Right atrium auricular region (tissue), 2 donors: ENCODE measurements around the gene POU6F1. TPM values are rescaled to one million over a fixed set of nuclear protein-coding genes. Genes with fewer than 3 reads are reported as not detected.
"Not testable (repeated sequence)": the region's sequence is repeated elsewhere in the genome, so short reads cannot be mapped to it uniquely, and the experiment has no call there.

Experiments used
- DNase-seq: peaks from one replicate; pipeline ENCODE4 v3.0.0-alpha.2; 2019; ENCODE audit warnings: low spot score
- H3K27ac ChIP-seq, 2 donors: fragments of 200-600 bp; sonication (generic); 1 replicate in 1 of 2; 2 replicates in 1 of 2; pipeline ENCODE4 v1.5.1; 2016 to 2019
- H3K27me3 ChIP-seq, 2 donors: fragments of 200-600 bp; sonication (generic); one replicate each; pipeline versions ENCODE4 v1.5.1 to v1.6.0; 2017 to 2019
- H3K36me3 ChIP-seq: fragments of 200-600 bp; sonication (generic); one replicate; pipeline ENCODE4 v1.5.1; 2016
- H3K4me1 ChIP-seq, 2 donors: fragments of 200-600 bp; sonication (generic); one replicate each; pipeline versions ENCODE4 v1.5.1 to v1.6.0; 2017 to 2019
- H3K4me3 ChIP-seq, 2 donors: fragments of 200-600 bp; sonication (generic); 1 replicate in 1 of 2; 2 replicates in 1 of 2; pipeline ENCODE4 v1.5.1; 2017 to 2019; ENCODE audit warnings: mild to moderate bottlenecking in 1 of 2, moderate library complexity in 1 of 2
- H3K9me3 ChIP-seq, 2 donors: fragments of 200-600 bp; sonication (generic); one replicate each; pipeline ENCODE4 v1.5.1; 2019
- total RNA-seq, 2 donors: library from RNA; depleted of rRNA; stranded (reverse); fragments of >200 nt; gene quantifications; one replicate each; pipeline ENCODE4 v1.1.0, GENCODE V29; 2016
- TF ChIP-seq, protein P1 (sequence below), 2 donors: fragments of 200-600 bp; sonication (generic); IDR thresholded peaks; one replicate each; pipeline ENCODE4 v1.5.1; 2019; ENCODE audit warnings: antibody characterized with exemption in 2 of 2

Gene POU6F1, protein sequence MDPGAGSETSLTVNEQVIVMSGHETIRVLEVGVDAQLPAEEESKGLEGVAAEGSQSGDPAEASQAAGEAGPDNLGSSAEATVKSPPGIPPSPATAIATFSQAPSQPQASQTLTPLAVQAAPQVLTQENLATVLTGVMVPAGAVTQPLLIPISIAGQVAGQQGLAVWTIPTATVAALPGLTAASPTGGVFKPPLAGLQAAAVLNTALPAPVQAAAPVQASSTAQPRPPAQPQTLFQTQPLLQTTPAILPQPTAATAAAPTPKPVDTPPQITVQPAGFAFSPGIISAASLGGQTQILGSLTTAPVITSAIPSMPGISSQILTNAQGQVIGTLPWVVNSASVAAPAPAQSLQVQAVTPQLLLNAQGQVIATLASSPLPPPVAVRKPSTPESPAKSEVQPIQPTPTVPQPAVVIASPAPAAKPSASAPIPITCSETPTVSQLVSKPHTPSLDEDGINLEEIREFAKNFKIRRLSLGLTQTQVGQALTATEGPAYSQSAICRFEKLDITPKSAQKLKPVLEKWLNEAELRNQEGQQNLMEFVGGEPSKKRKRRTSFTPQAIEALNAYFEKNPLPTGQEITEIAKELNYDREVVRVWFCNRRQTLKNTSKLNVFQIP
- total RNA-seq = 1 to 10 TPM; 3.0 to 6.0 TPM

DNA sequence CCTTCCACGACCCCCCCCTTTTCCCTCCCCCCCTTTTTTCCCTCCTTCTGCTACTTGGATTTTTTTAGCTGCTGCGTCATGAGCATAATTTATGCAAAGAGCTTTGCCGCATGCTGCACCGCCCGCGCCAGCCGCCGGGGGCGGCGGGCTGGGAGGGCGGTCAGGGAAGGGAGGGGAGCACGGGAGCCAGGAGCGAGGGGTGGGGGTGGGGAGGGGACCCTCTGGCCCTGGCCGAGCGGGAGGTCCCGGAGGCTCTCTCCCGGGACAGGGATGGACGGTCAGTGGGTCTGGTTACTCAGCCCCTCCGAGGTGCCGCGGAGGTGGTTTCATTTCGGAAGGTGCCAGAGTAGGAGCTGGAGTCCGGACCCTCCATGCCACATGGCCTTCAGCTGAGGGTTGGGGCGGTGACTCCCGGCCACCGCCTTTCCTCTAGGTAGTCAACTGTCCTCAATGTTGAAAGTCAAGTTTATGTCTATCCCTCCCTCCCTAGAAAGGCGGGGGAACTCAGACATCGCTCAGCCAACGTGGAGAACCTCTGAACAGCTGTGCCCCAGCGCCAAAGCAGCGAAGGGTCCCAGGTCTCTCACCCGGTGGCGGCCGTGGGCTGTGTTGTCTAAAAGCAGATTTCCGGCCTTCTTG is at the start of gene POU6F1:
Gene POU6F1 (minus strand): TSS at position 95 of the 639 bp plus-strand sequence. CDS start 11,226 bp downstream, outside the sequence.
- Histone ChIP-seq H3K4me3 (peak within 1 kb of the TSS; percentile 91 to 96), H3K9me3 (no peaks in the 10 kb centered on the region), H3K4me1 (peaks cover 0 to 25% of the 10 kb centered on the region in 2 donors), H3K27ac (peak within 1 kb of the TSS; percentile 98 to 99), H3K27me3 (no peaks in the 10 kb centered on the region), H3K36me3 (no peaks in the 10 kb centered on the region)
- DNase-seq = peak; percentile 78
- TF ChIP-seq, protein P1, sequence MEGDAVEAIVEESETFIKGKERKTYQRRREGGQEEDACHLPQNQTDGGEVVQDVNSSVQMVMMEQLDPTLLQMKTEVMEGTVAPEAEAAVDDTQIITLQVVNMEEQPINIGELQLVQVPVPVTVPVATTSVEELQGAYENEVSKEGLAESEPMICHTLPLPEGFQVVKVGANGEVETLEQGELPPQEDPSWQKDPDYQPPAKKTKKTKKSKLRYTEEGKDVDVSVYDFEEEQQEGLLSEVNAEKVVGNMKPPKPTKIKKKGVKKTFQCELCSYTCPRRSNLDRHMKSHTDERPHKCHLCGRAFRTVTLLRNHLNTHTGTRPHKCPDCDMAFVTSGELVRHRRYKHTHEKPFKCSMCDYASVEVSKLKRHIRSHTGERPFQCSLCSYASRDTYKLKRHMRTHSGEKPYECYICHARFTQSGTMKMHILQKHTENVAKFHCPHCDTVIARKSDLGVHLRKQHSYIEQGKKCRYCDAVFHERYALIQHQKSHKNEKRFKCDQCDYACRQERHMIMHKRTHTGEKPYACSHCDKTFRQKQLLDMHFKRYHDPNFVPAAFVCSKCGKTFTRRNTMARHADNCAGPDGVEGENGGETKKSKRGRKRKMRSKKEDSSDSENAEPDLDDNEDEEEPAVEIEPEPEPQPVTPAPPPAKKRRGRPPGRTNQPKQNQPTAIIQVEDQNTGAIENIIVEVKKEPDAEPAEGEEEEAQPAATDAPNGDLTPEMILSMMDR (IDR thresholded peaks at IDR 0.05) = peak; percentile 57 to 67

DNA sequence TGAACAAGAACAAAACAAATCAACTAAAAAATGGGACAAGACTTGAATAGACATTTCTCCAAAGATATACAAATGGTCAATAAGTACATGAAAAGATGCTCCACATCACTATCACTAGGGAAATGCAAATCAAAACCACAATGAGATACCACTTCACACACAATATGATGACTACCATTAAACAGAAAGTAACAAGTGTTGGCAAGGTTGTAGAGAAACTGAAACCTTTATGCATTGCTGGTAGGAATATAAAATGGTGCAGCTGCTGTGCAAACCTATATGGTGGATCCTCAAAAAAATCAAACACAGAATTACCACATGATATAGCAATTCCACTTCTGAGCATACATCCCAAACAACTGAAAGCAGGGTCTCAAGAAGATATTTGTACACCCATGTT is 47.2 kb upstream of the POU6F1 start:
- H3K4me1 ChIP-seq = no peaks in the 10 kb centered on the region
- no peaks in the 10 kb centered on the region for H3K9me3 ChIP-seq
- TF ChIP-seq, protein P1 (IDR thresholded peaks at IDR 0.05) = no peak
- no peaks in the 10 kb centered on the region for H3K36me3 ChIP-seq
- no peaks in the 10 kb centered on the region for H3K27me3 ChIP-seq
- H3K4me3 ChIP-seq = no peak overlapping the region
- DNase-seq = no peak
- H3K27ac ChIP-seq = no peak overlapping the region

DNA sequence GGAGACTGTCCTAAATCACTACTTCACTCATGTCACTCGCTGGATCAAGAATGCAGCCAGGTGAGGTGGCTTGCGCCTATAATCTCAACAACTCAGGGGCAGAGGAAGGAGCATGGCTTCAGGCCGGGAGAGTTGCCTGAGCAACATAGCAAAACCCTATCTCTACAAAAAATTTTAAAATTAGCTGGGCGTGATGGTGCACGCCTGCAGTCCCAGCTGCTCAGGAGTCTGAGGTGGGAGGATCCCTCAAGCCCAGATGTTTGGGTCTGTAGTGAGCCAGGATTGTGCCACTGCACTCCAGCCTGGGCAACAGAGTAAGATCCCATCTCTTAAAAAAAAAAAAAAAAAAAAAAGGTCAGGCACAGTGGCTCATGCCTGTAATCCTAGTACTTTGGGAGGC is 46.4 kb upstream of the POU6F1 start:
- no peaks in the 10 kb centered on the region for H3K9me3 ChIP-seq
- H3K27ac ChIP-seq = no peak overlapping the region
- no peaks in the 10 kb centered on the region for H3K4me1 ChIP-seq
- no peaks in the 10 kb centered on the region for H3K36me3 ChIP-seq
- TF ChIP-seq, protein P1 (IDR thresholded peaks at IDR 0.05) = no peak
- DNase-seq = no peak
- H3K4me3 ChIP-seq = no peak overlapping the region
- no peaks in the 10 kb centered on the region for H3K27me3 ChIP-seq

DNA sequence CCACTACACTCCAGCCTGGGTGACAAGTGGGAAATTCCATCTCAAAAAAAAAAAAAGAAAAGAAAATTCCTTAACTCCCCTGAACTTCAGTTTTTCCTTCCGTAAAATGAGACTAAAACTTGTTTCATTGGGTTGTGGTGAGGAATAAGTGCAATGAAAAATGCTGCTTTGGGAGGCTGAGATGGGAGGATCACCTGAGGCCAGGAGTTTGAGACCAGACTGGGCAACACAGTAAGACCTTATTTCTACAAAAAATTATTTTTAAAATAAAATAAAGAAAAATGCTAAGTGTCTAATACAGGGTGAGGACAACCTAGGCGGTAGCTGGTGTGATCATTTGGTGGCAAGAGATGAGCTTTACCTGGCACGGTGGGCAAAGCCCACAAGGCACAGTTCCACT is 45.5 kb upstream of the POU6F1 start:
- TF ChIP-seq, protein P1 (IDR thresholded peaks at IDR 0.05) = no peak
- no peaks in the 10 kb centered on the region for H3K36me3 ChIP-seq

DNA sequence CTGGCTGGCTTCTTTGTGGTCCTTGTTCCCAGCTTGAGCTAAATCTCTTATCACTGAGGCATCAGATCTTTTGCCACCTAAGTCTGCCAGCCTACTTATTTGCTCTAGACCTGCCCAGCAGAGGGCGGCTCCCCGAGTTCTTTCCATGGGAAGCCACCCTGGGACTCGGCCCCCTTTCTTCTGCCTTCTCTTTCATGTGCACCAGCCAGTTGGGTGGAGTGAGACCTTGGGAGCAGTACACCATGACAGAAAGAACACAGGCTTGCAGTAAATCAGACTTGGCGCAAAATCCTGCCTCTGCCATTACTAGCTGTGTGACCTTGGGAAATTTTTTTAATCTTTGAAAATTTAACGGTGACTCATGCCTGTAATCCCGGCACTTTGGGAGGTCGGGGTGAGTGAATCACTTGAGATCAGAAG is 44.9 kb upstream of the POU6F1 start:
- Histone ChIP-seq H3K4me3 (no peak overlapping the region), H3K36me3 (no peaks in the 10 kb centered on the region), H3K9me3 (no peaks in the 10 kb centered on the region), H3K4me1 (no peaks in the 10 kb centered on the region), H3K27ac (no peak overlapping the region), H3K27me3 (no peaks in the 10 kb centered on the region)
- DNase-seq = no peak
- TF ChIP-seq, protein P1 (IDR thresholded peaks at IDR 0.05) = no peak

More for the DNA sequence above, 45.5 kb upstream of the POU6F1 start:
- Histone ChIP-seq H3K27me3 (no peaks in the 10 kb centered on the region), H3K4me1 (no peaks in the 10 kb centered on the region), H3K27ac (no peak overlapping the region), H3K9me3 (no peaks in the 10 kb centered on the region), H3K4me3 (no peak overlapping the region)
- DNase-seq = no peak

DNA sequence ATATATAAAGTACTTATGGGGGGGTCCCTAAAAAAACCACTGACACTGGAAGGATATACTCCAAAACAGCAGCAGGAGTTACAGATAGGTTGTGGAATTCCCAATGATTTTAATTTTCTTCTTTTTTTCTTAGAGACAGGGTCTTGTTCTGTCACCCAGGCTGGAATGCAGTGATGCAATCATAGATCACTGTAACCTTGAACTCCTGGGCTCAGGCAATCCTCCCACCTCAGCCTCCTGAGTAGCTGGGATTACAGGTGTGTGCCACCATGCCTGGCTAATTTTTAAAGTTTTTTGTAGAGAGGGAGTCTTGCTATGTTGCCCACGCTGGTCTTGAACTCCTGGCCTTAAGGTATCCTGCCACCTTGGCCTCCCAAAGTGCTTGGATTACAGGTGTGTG is 41.7 kb upstream of the POU6F1 start:
- DNase-seq, H3K36me3 ChIP-seq, H3K9me3 ChIP-seq, H3K4me1 ChIP-seq, H3K4me3 ChIP-seq, H3K27me3 ChIP-seq, H3K27ac ChIP-seq: not testable (repeated sequence)
